ENCODE results near the gene CTNNA2.

Gene CTNNA2

DNA sequence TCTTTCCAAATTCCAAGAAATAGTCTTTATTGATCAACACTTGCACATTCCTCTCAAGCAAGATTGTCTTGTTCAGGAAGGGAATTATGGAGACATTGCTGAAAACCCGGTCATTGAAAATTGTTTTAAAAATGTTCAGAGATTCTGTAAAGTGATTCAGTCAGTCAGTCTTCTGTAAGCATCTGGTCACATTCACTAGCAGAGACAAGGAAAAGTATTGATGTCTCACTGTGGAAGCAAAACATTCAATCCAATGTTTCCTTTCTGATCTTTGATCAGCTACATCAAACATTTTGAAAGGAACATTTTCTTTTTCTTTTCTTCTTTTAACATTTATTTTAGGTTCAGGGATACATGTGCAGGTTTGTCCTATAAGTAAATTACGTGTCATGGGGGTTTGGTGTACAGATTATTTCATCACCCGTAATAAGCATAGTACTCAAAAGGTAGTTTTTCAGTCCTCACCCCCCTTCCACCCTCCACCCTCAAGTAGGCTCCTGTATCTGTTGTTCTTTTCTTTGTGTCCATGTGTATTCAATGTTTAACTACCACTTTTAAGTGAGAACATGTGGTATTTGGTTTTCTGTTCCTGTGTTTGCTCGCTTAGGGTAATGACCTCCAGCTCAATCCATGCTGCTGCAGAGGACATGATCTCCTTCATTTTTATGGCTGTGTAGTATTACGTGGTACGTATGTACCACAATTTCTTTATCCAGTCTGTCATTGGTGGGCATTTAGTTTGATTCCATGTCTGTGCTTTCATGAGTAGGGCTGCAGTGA lies 61.2 kb downstream of the CTNNA2 start:
- Histone ChIP-seq H3K36me3 (ENCODE audit: insufficient read depth, low read length) (no peaks in the 10 kb centered on the region), H3K4me1 (ENCODE audit: control insufficient read depth, insufficient read depth, low read length, unreplicated experiment) (no peaks in the 10 kb centered on the region), H3K27me3 (ENCODE audit: insufficient read depth, low read length) (no peaks in the 10 kb centered on the region), H3K79me2 (ENCODE audit: control insufficient read depth, insufficient read depth, low read length, unreplicated experiment) (no peaks in the 10 kb centered on the region), H2AFZ (ENCODE audit: low read length, unreplicated experiment) (no peak overlapping the region), H3K4me3 (ENCODE audit: low read depth, low read length) (no peak overlapping the region), H3K27ac (ENCODE audit: low read depth, low read length) (no peak overlapping the region)

DNA sequence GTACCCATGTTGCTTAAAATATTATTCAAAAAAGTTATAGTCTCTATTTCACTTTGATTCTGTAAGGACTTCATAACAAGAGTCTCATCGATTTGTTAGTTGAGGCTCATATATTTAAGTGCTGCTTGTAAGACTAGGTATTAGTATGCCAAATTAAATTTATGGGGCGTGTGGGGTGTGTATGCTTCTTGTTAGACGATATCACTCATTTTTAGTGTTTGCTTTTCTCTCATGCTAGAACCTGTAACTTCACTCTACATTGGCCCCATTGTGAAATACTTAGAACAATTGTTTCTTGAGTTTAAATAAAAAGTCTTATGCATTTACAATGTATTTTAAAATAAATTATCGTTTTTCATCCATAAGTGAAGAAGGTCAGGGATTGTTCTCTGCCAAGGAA lies 63.6 kb downstream of the CTNNA2 start:
- H3K27ac ChIP-seq (ENCODE audit: low read depth, low read length) = no peak overlapping the region
- no peaks in the 10 kb centered on the region for H3K4me1 ChIP-seq (ENCODE audit: control insufficient read depth, insufficient read depth, low read length, unreplicated experiment)
- H3K4me3 ChIP-seq (ENCODE audit: low read depth, low read length) = no peak overlapping the region
- H3K27me3 ChIP-seq (ENCODE audit: insufficient read depth, low read length) = no peaks in the 10 kb centered on the region
- no peak overlapping the region for H2AFZ ChIP-seq (ENCODE audit: low read length, unreplicated experiment)
- no peaks in the 10 kb centered on the region for H3K79me2 ChIP-seq (ENCODE audit: control insufficient read depth, insufficient read depth, low read length, unreplicated experiment)
- H3K36me3 ChIP-seq (ENCODE audit: insufficient read depth, low read length) = no peaks in the 10 kb centered on the region

DNA sequence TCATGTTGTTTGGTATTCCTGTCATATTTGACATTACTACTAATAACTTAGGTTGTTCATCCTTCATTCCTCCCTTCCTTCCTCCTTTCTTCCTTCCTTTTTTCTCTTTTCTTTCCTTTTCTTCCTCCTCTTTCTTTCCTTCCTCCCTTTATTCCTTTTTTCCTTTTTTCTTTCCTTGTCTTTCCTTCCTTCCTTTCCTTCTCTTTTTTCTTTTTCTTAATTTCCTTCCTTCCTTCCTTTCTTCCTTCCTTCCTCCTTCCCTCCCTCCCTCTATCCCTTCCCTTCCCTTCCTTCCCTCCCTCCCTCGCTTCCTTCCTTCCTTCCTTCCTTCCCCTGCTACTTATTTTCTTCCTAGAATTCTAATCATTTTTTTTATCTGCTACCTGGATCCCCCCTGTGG lies 66.1 kb downstream of the CTNNA2 start:
- Histone ChIP-seq H3K4me1 (ENCODE audit: control insufficient read depth, insufficient read depth, low read length, unreplicated experiment) (no peaks in the 10 kb centered on the region), H3K36me3 (ENCODE audit: insufficient read depth, low read length) (no peaks in the 10 kb centered on the region), H3K27me3 (ENCODE audit: insufficient read depth, low read length) (no peaks in the 10 kb centered on the region), H3K27ac (ENCODE audit: low read depth, low read length) (no peak overlapping the region), H3K4me3 (ENCODE audit: low read depth, low read length) (no peak overlapping the region), H3K79me2 (ENCODE audit: control insufficient read depth, insufficient read depth, low read length, unreplicated experiment) (no peaks in the 10 kb centered on the region), H2AFZ (ENCODE audit: low read length, unreplicated experiment) (no peak overlapping the region)

DNA sequence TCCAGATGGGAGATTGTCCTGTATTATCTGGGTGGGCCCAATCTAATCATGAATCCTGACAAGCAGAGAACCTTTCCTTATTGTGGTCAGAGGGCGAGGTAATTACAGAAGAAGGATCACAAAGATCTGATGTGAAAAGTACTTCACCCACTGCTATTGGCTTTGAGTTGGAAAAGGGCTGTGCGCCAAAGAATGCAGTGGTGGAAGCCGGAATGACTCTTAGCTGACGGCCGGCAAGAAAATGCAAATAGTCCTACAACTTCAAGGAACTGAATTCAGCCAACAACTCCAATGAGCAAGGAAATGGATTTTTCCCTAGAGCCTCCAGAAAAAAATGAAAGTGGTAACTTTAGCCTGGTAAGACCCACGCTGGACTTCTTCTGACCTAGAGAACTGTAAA lies 67.3 kb downstream of the CTNNA2 start:
- Histone ChIP-seq H3K4me1 (ENCODE audit: control insufficient read depth, insufficient read depth, low read length, unreplicated experiment) (no peaks in the 10 kb centered on the region), H3K4me3 (ENCODE audit: low read depth, low read length) (no peak overlapping the region), H3K79me2 (ENCODE audit: control insufficient read depth, insufficient read depth, low read length, unreplicated experiment) (no peaks in the 10 kb centered on the region), H3K36me3 (ENCODE audit: insufficient read depth, low read length) (no peaks in the 10 kb centered on the region), H3K27ac (ENCODE audit: low read depth, low read length) (no peak overlapping the region), H2AFZ (ENCODE audit: low read length, unreplicated experiment) (no peak overlapping the region), H3K27me3 (ENCODE audit: insufficient read depth, low read length) (no peaks in the 10 kb centered on the region)

DNA sequence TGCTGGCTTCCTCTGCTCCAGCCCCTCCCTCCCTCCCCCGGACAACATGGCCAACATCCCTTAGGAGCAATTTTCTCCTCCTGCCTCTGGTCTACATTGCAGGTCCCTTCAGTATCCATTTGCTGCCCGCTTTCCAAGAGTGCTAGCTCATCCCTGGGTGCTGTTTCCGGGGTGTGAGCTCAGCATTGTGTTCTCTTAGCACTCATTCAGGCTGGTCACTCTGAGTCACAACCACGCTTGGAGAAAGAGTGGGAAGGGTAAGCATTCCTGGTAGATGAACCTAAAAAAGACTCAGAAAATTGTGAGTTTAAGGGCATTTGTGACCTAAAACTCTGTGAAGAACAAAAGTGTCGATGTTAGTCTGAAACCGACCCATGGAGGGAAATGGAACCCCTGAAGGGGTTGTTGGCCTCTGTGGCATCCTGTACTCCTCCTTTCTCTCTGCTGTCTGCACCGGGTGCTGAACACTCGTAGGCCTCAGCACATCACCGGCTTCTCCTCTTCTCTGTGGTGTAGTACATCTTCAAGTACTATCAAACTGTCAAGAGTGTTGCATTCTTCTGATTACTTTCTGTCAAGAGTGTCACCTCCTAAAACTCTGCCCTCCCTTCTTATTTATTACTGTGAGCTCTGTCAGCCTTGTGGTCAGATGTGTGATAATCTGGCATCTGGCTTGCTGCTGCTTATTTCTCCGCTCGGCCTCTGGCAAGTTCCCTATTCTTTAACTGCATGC lies 73.0 kb downstream of the CTNNA2 start:
- H3K27me3 ChIP-seq (ENCODE audit: insufficient read depth, low read length) = no peaks in the 10 kb centered on the region
- no peaks in the 10 kb centered on the region for H3K79me2 ChIP-seq (ENCODE audit: control insufficient read depth, insufficient read depth, low read length, unreplicated experiment)
- no peaks in the 10 kb centered on the region for H3K36me3 ChIP-seq (ENCODE audit: insufficient read depth, low read length)
- no peak overlapping the region for H3K4me3 ChIP-seq (ENCODE audit: low read depth, low read length)
- no peak overlapping the region for H2AFZ ChIP-seq (ENCODE audit: low read length, unreplicated experiment)
- no peak overlapping the region for H3K27ac ChIP-seq (ENCODE audit: low read depth, low read length)
- no peaks in the 10 kb centered on the region for H3K4me1 ChIP-seq (ENCODE audit: control insufficient read depth, insufficient read depth, low read length, unreplicated experiment)

DNA sequence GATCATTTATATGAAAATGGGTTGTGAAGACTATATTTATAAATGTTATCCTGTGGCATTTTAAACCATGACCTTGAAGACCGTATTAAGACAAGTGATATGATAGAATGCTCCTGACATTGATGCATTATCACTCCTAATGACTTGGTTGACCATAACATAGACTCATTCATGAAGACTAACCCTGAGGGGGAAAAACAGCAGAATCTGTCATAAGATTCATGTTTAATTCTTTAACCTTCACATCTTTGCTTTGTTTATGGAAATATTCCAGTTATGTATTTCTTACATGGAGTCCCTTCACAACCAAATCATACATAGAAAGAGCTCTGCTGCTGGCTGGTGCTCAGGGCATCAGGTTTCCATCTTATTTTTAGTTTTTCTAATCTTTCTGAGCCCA lies 78.4 kb downstream of the CTNNA2 start:
- H2AFZ ChIP-seq (ENCODE audit: low read length, unreplicated experiment) = no peak overlapping the region
- H3K27me3 ChIP-seq (ENCODE audit: insufficient read depth, low read length) = no peaks in the 10 kb centered on the region
- H3K4me3 ChIP-seq (ENCODE audit: low read depth, low read length) = no peak overlapping the region

DNA sequence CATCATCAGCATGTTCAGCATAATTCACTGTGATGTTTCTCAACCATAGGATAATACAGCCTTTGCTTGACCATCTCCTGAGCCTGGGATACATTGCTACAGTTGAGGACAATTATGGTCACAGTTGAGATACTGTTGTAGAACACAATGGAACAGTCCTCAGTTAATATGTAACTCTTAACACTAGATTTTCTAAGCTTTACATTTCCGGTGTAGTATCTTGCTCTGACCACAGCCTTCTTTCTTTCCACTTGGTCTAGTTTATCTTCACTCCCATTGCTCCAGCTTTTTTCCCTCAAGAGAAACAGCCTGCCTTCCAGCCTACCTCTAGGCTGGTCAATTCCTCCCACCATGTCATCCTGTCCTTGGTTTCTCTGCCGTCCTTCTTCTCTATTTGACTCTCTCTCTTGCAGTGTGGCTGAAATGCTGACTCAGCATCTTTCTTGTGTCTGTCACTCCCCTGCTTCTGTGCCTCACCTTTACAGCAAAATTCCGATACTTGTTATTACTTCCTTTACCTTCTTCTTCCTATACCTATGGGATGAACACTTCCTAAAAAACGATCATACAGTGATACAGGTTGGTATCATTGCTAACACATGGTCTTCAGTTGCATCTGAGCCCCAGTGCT lies 80.5 kb downstream of the CTNNA2 start:
- H3K27ac ChIP-seq (ENCODE audit: low read depth, low read length) = no peak overlapping the region

More for the DNA sequence above, 78.4 kb downstream of the CTNNA2 start:
- H3K79me2 ChIP-seq (ENCODE audit: control insufficient read depth, insufficient read depth, low read length, unreplicated experiment) = no peaks in the 10 kb centered on the region
- no peak overlapping the region for H3K27ac ChIP-seq (ENCODE audit: low read depth, low read length)
- H3K36me3 ChIP-seq (ENCODE audit: insufficient read depth, low read length) = no peaks in the 10 kb centered on the region
- H3K4me1 ChIP-seq (ENCODE audit: control insufficient read depth, insufficient read depth, low read length, unreplicated experiment) = no peaks in the 10 kb centered on the region

DNA sequence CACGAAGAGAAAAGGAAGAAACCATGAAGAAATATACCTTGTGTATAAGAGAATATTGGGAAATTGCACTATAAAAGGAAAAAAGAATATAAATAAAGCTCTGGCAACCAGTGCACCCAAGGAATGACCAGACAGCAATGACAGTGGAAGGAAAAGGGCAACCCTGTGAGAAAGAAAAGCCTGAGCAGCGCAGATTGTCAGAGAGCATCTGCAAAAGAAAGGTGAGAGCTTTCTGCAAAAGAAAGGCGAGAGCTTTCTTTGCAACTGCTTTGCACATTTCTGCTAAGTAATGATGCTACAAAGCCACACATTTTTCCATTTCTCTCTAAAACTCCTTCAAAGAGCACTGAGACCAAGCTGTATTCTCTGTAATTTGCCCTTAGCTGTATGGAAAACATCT lies 83.6 kb downstream of the CTNNA2 start:
- H2AFZ ChIP-seq (ENCODE audit: low read length, unreplicated experiment) = no peak overlapping the region
- no peaks in the 10 kb centered on the region for H3K36me3 ChIP-seq (ENCODE audit: insufficient read depth, low read length)
- no peak overlapping the region for H3K4me3 ChIP-seq (ENCODE audit: low read depth, low read length)
- H3K4me1 ChIP-seq (ENCODE audit: control insufficient read depth, insufficient read depth, low read length, unreplicated experiment) = no peaks in the 10 kb centered on the region
- H3K27me3 ChIP-seq (ENCODE audit: insufficient read depth, low read length) = no peaks in the 10 kb centered on the region
- H3K27ac ChIP-seq (ENCODE audit: low read depth, low read length) = no peak overlapping the region
- no peaks in the 10 kb centered on the region for H3K79me2 ChIP-seq (ENCODE audit: control insufficient read depth, insufficient read depth, low read length, unreplicated experiment)

More for the DNA sequence above, 80.5 kb downstream of the CTNNA2 start:
- no peak overlapping the region for H3K4me3 ChIP-seq (ENCODE audit: low read depth, low read length)
- no peaks in the 10 kb centered on the region for H3K36me3 ChIP-seq (ENCODE audit: insufficient read depth, low read length)
- no peaks in the 10 kb centered on the region for H3K27me3 ChIP-seq (ENCODE audit: insufficient read depth, low read length)
- no peaks in the 10 kb centered on the region for H3K4me1 ChIP-seq (ENCODE audit: control insufficient read depth, insufficient read depth, low read length, unreplicated experiment)
- H3K79me2 ChIP-seq (ENCODE audit: control insufficient read depth, insufficient read depth, low read length, unreplicated experiment) = no peaks in the 10 kb centered on the region
- H2AFZ ChIP-seq (ENCODE audit: low read length, unreplicated experiment) = no peak overlapping the region

DNA sequence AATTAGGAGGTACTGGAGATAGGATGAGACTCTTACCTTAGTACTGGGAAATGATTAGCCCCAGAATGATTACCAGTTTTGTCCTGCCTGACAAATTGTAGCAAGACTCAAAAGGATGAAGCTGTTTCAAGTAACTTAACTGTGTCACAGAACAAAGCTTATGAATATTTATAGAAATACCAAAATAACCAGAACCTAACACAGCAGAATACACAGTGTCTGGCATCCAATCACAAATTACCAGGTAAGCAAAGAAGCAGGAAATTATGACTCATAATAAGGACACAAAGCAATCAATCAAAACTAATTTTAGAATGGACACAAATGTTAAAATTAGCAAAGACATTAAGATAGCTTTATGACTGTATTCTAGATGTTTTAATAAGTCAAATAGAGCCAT lies 91.9 kb downstream of the CTNNA2 start:
- no peak overlapping the region for H3K27ac ChIP-seq (ENCODE audit: low read depth, low read length)
- H3K4me3 ChIP-seq (ENCODE audit: low read depth, low read length) = no peak overlapping the region
- H3K4me1 ChIP-seq (ENCODE audit: control insufficient read depth, insufficient read depth, low read length, unreplicated experiment) = no peaks in the 10 kb centered on the region
- H3K79me2 ChIP-seq (ENCODE audit: control insufficient read depth, insufficient read depth, low read length, unreplicated experiment) = no peaks in the 10 kb centered on the region
- H3K36me3 ChIP-seq (ENCODE audit: insufficient read depth, low read length) = no peaks in the 10 kb centered on the region
- H2AFZ ChIP-seq (ENCODE audit: low read length, unreplicated experiment) = no peak overlapping the region
- no peaks in the 10 kb centered on the region for H3K27me3 ChIP-seq (ENCODE audit: insufficient read depth, low read length)

DNA sequence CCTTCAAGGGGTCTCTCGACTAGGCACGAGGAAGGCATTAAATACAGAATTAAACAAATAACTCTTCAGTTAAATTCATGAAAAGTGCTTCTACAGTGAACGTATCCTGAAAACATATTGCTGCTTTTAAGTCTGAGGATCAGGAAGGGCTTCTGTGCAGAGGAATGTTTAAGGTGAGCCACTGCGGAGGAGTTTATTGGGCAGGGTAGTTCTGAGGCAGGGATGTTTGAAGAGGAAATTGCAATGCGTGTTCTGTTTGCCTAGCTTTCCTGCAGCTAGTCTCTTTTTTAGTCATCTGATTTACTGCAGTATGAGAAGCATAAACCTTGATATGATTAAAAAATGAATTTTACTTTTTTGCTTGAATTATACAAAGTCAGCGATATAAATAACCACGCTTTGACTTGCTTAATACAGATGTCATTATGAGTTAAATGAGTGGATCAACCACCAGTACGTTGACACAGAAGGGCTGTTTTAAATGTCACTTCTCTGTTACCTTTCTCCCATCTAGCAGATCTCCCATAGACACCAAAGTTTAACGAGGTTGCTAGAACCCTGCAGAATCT lies 98.7 kb downstream of the CTNNA2 start:
- Histone ChIP-seq H3K36me3 (ENCODE audit: insufficient read depth, low read length) (no peaks in the 10 kb centered on the region), H3K27ac (ENCODE audit: low read depth, low read length) (no peak overlapping the region), H3K79me2 (ENCODE audit: control insufficient read depth, insufficient read depth, low read length, unreplicated experiment) (no peaks in the 10 kb centered on the region), H3K4me3 (ENCODE audit: low read depth, low read length) (no peak overlapping the region), H3K27me3 (ENCODE audit: insufficient read depth, low read length) (peaks cover 10% of the 10 kb centered on the region; the same call in 1 of the 2 replicates), H2AFZ (ENCODE audit: low read length, unreplicated experiment) (no peak overlapping the region), H3K4me1 (ENCODE audit: control insufficient read depth, insufficient read depth, low read length, unreplicated experiment) (no peaks in the 10 kb centered on the region)

Measured in ACC112 (cell line).